GM23338 (cell line): ENCODE measurements around the gene RELN. TPM values are rescaled to one million over a fixed set of nuclear protein-coding genes. Genes with fewer than 3 reads are reported as not detected.
A peak's percentile ranks its signal among the peaks of the same experiment; 100 is the strongest.

ENCODE experiments used
- ATAC-seq: fragments of 200-7000 bp; cut with Tn5 transposase; 3 replicates; pipeline ENCODE4 v1.9.1; 2020
- DNase-seq: peaks from one replicate; pipeline ENCODE4 v3.0.0-alpha.2; 2015; ENCODE audit warnings: low spot score
- H2AFZ ChIP-seq: fragments of 200-600 bp; sonication (generic); 2 replicates; pipeline ENCODE4 v1.8.0; 2016; ENCODE audit warnings: antibody characterized with exemption, mild to moderate bottlenecking, moderate library complexity
- H3F3A ChIP-seq: fragments of 200-600 bp; sonication (generic); replicated peaks from 2 replicates; pipeline ENCODE4 v1.8.0; 2017; ENCODE audit warnings: antibody characterized with exemption, mixed run types, low read depth
- H3K27ac ChIP-seq: fragments of 200-600 bp; sonication (generic); 2 replicates; pipeline ENCODE4 v1.6.1; 2016; ENCODE audit warnings: low read depth
- H3K27me3 ChIP-seq: fragments of 200-600 bp; sonication (generic); 2 replicates; pipeline ENCODE4 v1.8.0; 2016; ENCODE audit warnings: mild to moderate bottlenecking, mixed run types, moderate library complexity; ENCODE audit not compliant: insufficient read depth
- H3K36me3 ChIP-seq: fragments of 200-600 bp; sonication (generic); 2 replicates; pipeline ENCODE4 v1.8.0; 2016; ENCODE audit warnings: mild to moderate bottlenecking; ENCODE audit not compliant: insufficient read depth
- H3K4me1 ChIP-seq: fragments of 200-600 bp; sonication (generic); 2 replicates; pipeline ENCODE4 v1.8.0; 2016; ENCODE audit warnings: mild to moderate bottlenecking, moderate library complexity; ENCODE audit not compliant: insufficient read depth
- H3K4me2 ChIP-seq: fragments of 200-600 bp; sonication (generic); 2 replicates; pipeline ENCODE4 v1.7.1; 2017; ENCODE audit warnings: mixed run types
- H3K4me3 ChIP-seq: fragments of 200-600 bp; sonication (generic); 2 replicates; pipeline ENCODE4 v1.6.1; 2016; ENCODE audit warnings: mixed run types
- H3K79me2 ChIP-seq: fragments of 200-600 bp; sonication (generic); replicated peaks from 2 replicates; pipeline ENCODE4 v1.8.0; 2017; ENCODE audit warnings: mild to moderate bottlenecking; ENCODE audit not compliant: insufficient read depth
- H3K9me2 ChIP-seq: fragments of 200-600 bp; sonication (generic); 2 replicates; pipeline ENCODE4 v1.8.0; 2017; ENCODE audit not compliant: insufficient read depth
- H4K20me1 ChIP-seq: fragments of 200-600 bp; sonication (generic); replicated peaks from 2 replicates; pipeline ENCODE4 v1.8.0; 2017; ENCODE audit warnings: mild to moderate bottlenecking; ENCODE audit not compliant: insufficient read depth
- H3K27ac Mint-ChIP-seq: 2 replicates; pipeline ENCODE4 v1.8.0; 2020; ENCODE audit warnings: inconsistent platforms, mild to moderate bottlenecking, moderate library complexity, mixed read lengths
- H3K27me3 Mint-ChIP-seq: 3 replicates; pipeline ENCODE4 v1.8.0; 2022; ENCODE audit warnings: low read depth, mild to moderate bottlenecking, moderate library complexity, mixed read lengths, inconsistent platforms; ENCODE audit not compliant: insufficient read depth, poor library complexity
- H3K36me3 Mint-ChIP-seq: 3 replicates; pipeline ENCODE4 v1.8.0; 2021; ENCODE audit warnings: low read depth, mild to moderate bottlenecking, inconsistent platforms, moderate library complexity, mixed read lengths
- H3K4me1 Mint-ChIP-seq: 3 replicates; pipeline ENCODE4 v1.8.0; 2020; ENCODE audit warnings: mild to moderate bottlenecking, inconsistent platforms, mixed read lengths
- H3K4me3 Mint-ChIP-seq: 3 replicates; pipeline ENCODE4 v1.8.0; 2021; ENCODE audit warnings: moderate library complexity, mild to moderate bottlenecking, inconsistent platforms, mixed read lengths
- H3K9me3 Mint-ChIP-seq: 3 replicates; pipeline ENCODE4 v1.8.0; 2020; ENCODE audit warnings: moderate library complexity, mild to moderate bottlenecking, inconsistent platforms, mixed read lengths
- CREB1 ChIP-seq: fragments of 250-450 bp; sonication (Bioruptor Pico); IDR thresholded peaks from 2 replicates; pipeline ENCODE4 v1.5.0; 2020; ENCODE audit warnings: low read depth, mild to moderate bottlenecking, moderate library complexity
- CTCF ChIP-seq, 2 experiments: fragments of 200-600 bp in 1 of 2; sonication (generic) in 1 of 2; conservative IDR thresholded peaks; 2 replicates each; pipeline versions ENCODE4 v1.5.1 to v1.6.1; 2016 to 2017; ENCODE audit warnings: antibody characterized with exemption in 2 of 2, low read depth in 2 of 2, mild to moderate bottlenecking in 2 of 2, moderate library complexity in 1 of 2
- ETS1 ChIP-seq: IDR thresholded peaks from 2 replicates; pipeline ENCODE4 v1.6.1; 2016; ENCODE audit warnings: antibody characterized with exemption
- EZH2phosphoT487 ChIP-seq: fragments of 200-600 bp; sonication (generic); IDR thresholded peaks from one replicate; pipeline ENCODE4 v1.8.1; 2018; ENCODE audit warnings: antibody characterized with exemption; ENCODE audit not compliant: unreplicated experiment
- JUNB ChIP-seq: IDR thresholded peaks from one replicate; pipeline ENCODE4 v1.6.1; 2016; ENCODE audit warnings: antibody characterized with exemption; ENCODE audit not compliant: unreplicated experiment
- NANOG ChIP-seq: IDR thresholded peaks from 2 replicates; pipeline ENCODE4 v1.6.1; 2016; ENCODE audit warnings: antibody characterized with exemption, borderline replicate concordance
- POLR2AphosphoS5 ChIP-seq: IDR thresholded peaks from 2 replicates; pipeline ENCODE4 v1.6.1; 2016; ENCODE audit warnings: antibody characterized with exemption, low read depth
- REST ChIP-seq: IDR thresholded peaks from one replicate; pipeline ENCODE4 v1.6.1; 2018; ENCODE audit warnings: antibody characterized with exemption; ENCODE audit not compliant: unreplicated experiment
- STAT1 ChIP-seq: IDR thresholded peaks from one replicate; pipeline ENCODE4 v1.6.1; 2016; ENCODE audit warnings: antibody characterized with exemption; ENCODE audit not compliant: unreplicated experiment
- ZNF331 ChIP-seq: fragments of 250-450 bp; sonication (Bioruptor Pico); IDR thresholded peaks from 2 replicates; pipeline ENCODE4 v1.5.0; 2020; ENCODE audit warnings: low read depth, mild to moderate bottlenecking, moderate library complexity
- polyA plus RNA-seq: library from polyadenylated mRNA; unstranded; fragments of >200 nt; fragmentation: Nextera tagmentation; extraction: Ambion mirVana; gene quantifications from 2 replicates; pipeline ENCODE4 v1.2.1, GENCODE V29; 2016
- total RNA-seq: library from RNA; depleted of rRNA; stranded (reverse); fragments of >200 nt; shearing (Covaris generic); gene quantifications from 2 replicates; pipeline ENCODE4 v1.2.3, GENCODE V29; 2014

RELN gene
- total and polyA plus RNA-seq, 2 experiments from 2014 or later: 0.10 to 0.76 TPM

- Histone ChIP-seq H3K27me3 (no peaks in the 10 kb centered on the region), H3K79me2 (no peaks in the 10 kb centered on the region), H2AFZ (no peak overlapping the region), H3F3A (no peaks in the 10 kb centered on the region), H3K4me1 (no peaks in the 10 kb centered on the region), H3K36me3 (no peaks in the 10 kb centered on the region), H3K4me2 (no peak overlapping the region), H4K20me1 (no peaks in the 10 kb centered on the region), H3K4me3 (no peak overlapping the region), H3K27ac (no peak overlapping the region), H3K9me2 (no peaks in the 10 kb centered on the region)
- Mint-ChIP-seq H3K27me3 (peaks cover 2% of the 10 kb centered on the region), H3K9me3 (no peaks in the 10 kb centered on the region), H3K36me3 (no peaks in the 10 kb centered on the region), H3K4me1 (no peaks in the 10 kb centered on the region), H3K27ac (no peak overlapping the region), H3K4me3 (no peak overlapping the region)
- ATAC-seq (peak; percentile 39; the same call in 1 of the 3 replicates), DNase-seq (peak; percentile 16)
- no peak for TF ChIP-seq CTCF (conservative IDR thresholded peaks at IDR 0.05; ENCODE audit: low read depth in 2 of 2)
- no peak for TF ChIP-seq POLR2AphosphoS5
- no peak for TF ChIP-seq ZNF331 (CRISPR knock-in tag)
- TF ChIP-seq STAT1: no peak
- no peak for TF ChIP-seq NANOG
- TF ChIP-seq EZH2phosphoT487: no peak
- TF ChIP-seq ETS1: no peak
- TF ChIP-seq REST: no peak
Measured at GRCh38 chr7:103777440-103777839, 212.0 kb downstream of the RELN start.

GRCh38 chr7:103773726-103774125 is 215.7 kb downstream of the RELN start:
- Histone ChIP-seq H3K27me3 (no peaks in the 10 kb centered on the region), H2AFZ (no peak overlapping the region), H3K4me3 (no peak overlapping the region), H3K79me2 (no peaks in the 10 kb centered on the region), H3K9me2 (no peaks in the 10 kb centered on the region), H3F3A (no peaks in the 10 kb centered on the region), H3K4me2 (no peak overlapping the region), H3K36me3 (no peaks in the 10 kb centered on the region), H3K4me1 (no peaks in the 10 kb centered on the region), H4K20me1 (no peaks in the 10 kb centered on the region), H3K27ac (no peak overlapping the region)
- H3K9me3 Mint-ChIP-seq: no peaks in the 10 kb centered on the region
- H3K27me3 Mint-ChIP-seq: no peaks in the 10 kb centered on the region
- H3K4me3 Mint-ChIP-seq: no peak overlapping the region
- H3K36me3 Mint-ChIP-seq: no peaks in the 10 kb centered on the region
- no peak overlapping the region for H3K27ac Mint-ChIP-seq
- DNase-seq: peak; percentile 28
- TF ChIP-seq CREB1 (CRISPR knock-in tag): no peak
- no peak for TF ChIP-seq EZH2phosphoT487
- no peak for TF ChIP-seq REST
- no peak for TF ChIP-seq POLR2AphosphoS5
- TF ChIP-seq JUNB: no peak
- ATAC-seq: no peak
- H3K4me1 Mint-ChIP-seq: peaks cover 6% of the 10 kb centered on the region
